Measurements from ENCODE around the gene MRPL11.

DNA sequence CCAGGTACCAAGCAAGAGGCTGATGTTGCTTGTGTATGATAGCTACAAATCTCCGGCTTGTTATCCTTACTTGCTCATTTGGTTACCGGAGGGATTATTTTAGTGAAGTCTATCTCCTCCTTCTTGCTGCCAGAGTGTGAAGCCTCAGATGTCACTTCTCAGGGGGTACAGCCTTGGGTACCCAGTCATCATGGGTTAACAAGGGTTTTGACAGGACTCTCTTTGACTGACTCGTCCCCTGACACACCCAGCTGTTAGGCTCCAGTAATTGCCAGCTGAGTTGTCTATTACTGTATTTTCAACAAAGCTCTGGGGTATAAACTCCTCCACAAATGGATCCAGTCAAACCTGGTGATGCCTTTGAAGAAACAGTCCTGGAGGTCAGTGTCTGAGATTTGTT is 16.2 kb upstream of the MRPL11 start:
- TF ChIP-seq, protein P1, sequence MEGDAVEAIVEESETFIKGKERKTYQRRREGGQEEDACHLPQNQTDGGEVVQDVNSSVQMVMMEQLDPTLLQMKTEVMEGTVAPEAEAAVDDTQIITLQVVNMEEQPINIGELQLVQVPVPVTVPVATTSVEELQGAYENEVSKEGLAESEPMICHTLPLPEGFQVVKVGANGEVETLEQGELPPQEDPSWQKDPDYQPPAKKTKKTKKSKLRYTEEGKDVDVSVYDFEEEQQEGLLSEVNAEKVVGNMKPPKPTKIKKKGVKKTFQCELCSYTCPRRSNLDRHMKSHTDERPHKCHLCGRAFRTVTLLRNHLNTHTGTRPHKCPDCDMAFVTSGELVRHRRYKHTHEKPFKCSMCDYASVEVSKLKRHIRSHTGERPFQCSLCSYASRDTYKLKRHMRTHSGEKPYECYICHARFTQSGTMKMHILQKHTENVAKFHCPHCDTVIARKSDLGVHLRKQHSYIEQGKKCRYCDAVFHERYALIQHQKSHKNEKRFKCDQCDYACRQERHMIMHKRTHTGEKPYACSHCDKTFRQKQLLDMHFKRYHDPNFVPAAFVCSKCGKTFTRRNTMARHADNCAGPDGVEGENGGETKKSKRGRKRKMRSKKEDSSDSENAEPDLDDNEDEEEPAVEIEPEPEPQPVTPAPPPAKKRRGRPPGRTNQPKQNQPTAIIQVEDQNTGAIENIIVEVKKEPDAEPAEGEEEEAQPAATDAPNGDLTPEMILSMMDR (IDR thresholded peaks at IDR 0.05; ENCODE audit: low read depth, low read length, missing input control): no peak
- TF ChIP-seq, protein P2, sequence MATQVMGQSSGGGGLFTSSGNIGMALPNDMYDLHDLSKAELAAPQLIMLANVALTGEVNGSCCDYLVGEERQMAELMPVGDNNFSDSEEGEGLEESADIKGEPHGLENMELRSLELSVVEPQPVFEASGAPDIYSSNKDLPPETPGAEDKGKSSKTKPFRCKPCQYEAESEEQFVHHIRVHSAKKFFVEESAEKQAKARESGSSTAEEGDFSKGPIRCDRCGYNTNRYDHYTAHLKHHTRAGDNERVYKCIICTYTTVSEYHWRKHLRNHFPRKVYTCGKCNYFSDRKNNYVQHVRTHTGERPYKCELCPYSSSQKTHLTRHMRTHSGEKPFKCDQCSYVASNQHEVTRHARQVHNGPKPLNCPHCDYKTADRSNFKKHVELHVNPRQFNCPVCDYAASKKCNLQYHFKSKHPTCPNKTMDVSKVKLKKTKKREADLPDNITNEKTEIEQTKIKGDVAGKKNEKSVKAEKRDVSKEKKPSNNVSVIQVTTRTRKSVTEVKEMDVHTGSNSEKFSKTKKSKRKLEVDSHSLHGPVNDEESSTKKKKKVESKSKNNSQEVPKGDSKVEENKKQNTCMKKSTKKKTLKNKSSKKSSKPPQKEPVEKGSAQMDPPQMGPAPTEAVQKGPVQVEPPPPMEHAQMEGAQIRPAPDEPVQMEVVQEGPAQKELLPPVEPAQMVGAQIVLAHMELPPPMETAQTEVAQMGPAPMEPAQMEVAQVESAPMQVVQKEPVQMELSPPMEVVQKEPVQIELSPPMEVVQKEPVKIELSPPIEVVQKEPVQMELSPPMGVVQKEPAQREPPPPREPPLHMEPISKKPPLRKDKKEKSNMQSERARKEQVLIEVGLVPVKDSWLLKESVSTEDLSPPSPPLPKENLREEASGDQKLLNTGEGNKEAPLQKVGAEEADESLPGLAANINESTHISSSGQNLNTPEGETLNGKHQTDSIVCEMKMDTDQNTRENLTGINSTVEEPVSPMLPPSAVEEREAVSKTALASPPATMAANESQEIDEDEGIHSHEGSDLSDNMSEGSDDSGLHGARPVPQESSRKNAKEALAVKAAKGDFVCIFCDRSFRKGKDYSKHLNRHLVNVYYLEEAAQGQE (IDR thresholded peaks at IDR 0.05): no peak
- TF ChIP-seq RXRA (IDR thresholded peaks at IDR 0.05): no peak
- TF ChIP-seq, protein P3, sequence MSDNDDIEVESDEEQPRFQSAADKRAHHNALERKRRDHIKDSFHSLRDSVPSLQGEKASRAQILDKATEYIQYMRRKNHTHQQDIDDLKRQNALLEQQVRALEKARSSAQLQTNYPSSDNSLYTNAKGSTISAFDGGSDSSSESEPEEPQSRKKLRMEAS (IDR thresholded peaks at IDR 0.05): no peak
- no peak for TF ChIP-seq GABPA (IDR thresholded peaks at IDR 0.05 in 1 of 2, conservative IDR thresholded peaks at IDR 0.05 in 1 of 2)
- TF ChIP-seq, protein P4, sequence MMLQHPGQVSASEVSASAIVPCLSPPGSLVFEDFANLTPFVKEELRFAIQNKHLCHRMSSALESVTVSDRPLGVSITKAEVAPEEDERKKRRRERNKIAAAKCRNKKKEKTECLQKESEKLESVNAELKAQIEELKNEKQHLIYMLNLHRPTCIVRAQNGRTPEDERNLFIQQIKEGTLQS (IDR thresholded peaks at IDR 0.05): no peak
- no peak for TF ChIP-seq RAD21 (IDR thresholded peaks at IDR 0.05)
- no peak for TF ChIP-seq EGR1 (IDR thresholded peaks at IDR 0.05; ENCODE audit: low read depth in 2 of 2)
